Stomach (tissue), 4 donors: Measurements from ENCODE around the gene PRKACB.

ENCODE experiments used
- EP300 ChIP-seq: sonication (generic); formaldehyde crosslinking; IDR thresholded peaks from one replicate; pipeline ENCODE4 v1.6.1; 2017; ENCODE audit warnings: antibody characterized with exemption
- POLR2A ChIP-seq, 4 donors: fragments of 450-650 bp; IDR thresholded peaks; one replicate each; pipeline ENCODE4 v1.6.1; 2016; ENCODE audit warnings: antibody characterized with exemption in 4 of 4, control low read depth in 2 of 4, mild to moderate bottlenecking in 1 of 4, moderate library complexity in 1 of 4
- TF ChIP-seq, protein P1 (sequence below), 7 experiments: fragments of 450-650 bp in 4 of 7; fragments of 200-600 bp in 3 of 7; sonication (generic) in 3 of 7; IDR thresholded peaks; one replicate each; pipeline ENCODE4 v1.5.1; 2016 to 2019; ENCODE audit warnings: antibody characterized with exemption in 7 of 7, control low read depth in 2 of 7, mild to moderate bottlenecking in 1 of 7

DNA sequence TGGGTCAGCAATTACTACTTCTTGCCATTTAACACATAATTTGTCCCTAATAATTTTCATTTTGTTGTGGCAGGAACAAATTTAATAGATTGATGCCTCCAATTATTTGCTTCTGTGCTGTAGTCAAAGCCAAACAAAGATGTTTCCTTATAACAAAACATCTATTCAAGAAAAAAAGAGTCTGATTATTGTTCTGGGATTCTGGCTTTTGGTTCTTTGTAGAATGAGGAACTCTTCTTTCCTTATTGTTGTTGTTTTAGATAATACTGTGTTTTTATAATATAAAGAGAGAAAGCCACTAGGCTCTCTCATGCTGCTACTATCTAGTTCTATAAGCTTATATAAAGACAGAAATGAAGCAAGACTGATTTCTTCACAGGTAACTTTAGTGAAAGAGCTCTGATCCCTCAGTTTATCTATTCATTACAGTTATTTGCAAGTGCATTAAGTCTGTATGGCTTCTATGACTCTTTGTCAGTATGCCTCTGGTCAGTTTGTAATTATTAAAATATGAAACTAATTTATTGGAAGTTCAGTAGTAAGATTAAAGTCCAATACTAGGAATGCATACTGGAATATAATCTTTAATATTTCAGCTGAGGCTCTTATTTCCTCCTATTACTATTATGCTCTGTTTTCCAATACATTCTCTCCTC, 37.4 kb downstream of the PRKACB start:
- TF ChIP-seq POLR2A (IDR thresholded peaks at IDR 0.05) (no peak), EP300 (no peak)
- TF ChIP-seq, protein P1, sequence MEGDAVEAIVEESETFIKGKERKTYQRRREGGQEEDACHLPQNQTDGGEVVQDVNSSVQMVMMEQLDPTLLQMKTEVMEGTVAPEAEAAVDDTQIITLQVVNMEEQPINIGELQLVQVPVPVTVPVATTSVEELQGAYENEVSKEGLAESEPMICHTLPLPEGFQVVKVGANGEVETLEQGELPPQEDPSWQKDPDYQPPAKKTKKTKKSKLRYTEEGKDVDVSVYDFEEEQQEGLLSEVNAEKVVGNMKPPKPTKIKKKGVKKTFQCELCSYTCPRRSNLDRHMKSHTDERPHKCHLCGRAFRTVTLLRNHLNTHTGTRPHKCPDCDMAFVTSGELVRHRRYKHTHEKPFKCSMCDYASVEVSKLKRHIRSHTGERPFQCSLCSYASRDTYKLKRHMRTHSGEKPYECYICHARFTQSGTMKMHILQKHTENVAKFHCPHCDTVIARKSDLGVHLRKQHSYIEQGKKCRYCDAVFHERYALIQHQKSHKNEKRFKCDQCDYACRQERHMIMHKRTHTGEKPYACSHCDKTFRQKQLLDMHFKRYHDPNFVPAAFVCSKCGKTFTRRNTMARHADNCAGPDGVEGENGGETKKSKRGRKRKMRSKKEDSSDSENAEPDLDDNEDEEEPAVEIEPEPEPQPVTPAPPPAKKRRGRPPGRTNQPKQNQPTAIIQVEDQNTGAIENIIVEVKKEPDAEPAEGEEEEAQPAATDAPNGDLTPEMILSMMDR (IDR thresholded peaks at IDR 0.05): no peak
